Left lobe of liver (tissue), 2 donors: ENCODE measurements around the gene SMARCD3. TPM values are rescaled to one million over a fixed set of nuclear protein-coding genes. Genes with fewer than 3 reads are reported as not detected.

Source experiments
- ATAC-seq: fragments of 200-7000 bp; cut with Tn5 transposase; one replicate; pipeline ENCODE4 v1.9.1; 2020; ENCODE audit warnings: mild to moderate bottlenecking, moderate library complexity
- DNase-seq: peaks from one replicate; pipeline ENCODE4 v3.0.0-alpha.2; 2020; ENCODE audit warnings: low spot score
- total RNA-seq: library from RNA; stranded (reverse); gene quantifications from one replicate; pipeline ENCODE4 v1.2.1, GENCODE V29; 2021
- donor health status: DM: no; HTN: no; CAD: no; lungs with moderate emphysema.
- donor health status: DM: no; HTN: yes; CAD: no.

The SMARCD3 gene
- total RNA-seq, 1 donor from 2014 or later, result 2.2 TPM

GRCh38 chr7:151250181-151251132 is 2.0 kb upstream of the SMARCD3 start:
- no peak for DNase-seq
- no peak for ATAC-seq

- ATAC-seq (peak; percentile 11), DNase-seq (no peak)
These were observed 1.2 kb upstream of the SMARCD3 start for GRCh38 chr7:151249732-151250072.

GRCh38 chr7:151249034-151249731 is 689 bp upstream of the SMARCD3 start:
- DNase-seq, result no peak
- ATAC-seq, result peak; percentile 62

GRCh38 chr7:151247611-151248345 is 716 bp downstream of the SMARCD3 start:
- DNase-seq (no peak), ATAC-seq (no peak)

GRCh38 chr7:151246851-151247580 is 1.5 kb downstream of the SMARCD3 start:
- no peak for ATAC-seq
- no peak for DNase-seq

GRCh38 chr7:151246102-151246850 is 2.2 kb downstream of the SMARCD3 start:
- DNase-seq (no peak), ATAC-seq (no peak)

GRCh38 chr7:151245360-151246101 is 3.0 kb downstream of the SMARCD3 start:
- ATAC-seq, result peak; percentile 7
- DNase-seq, result no peak

- ATAC-seq (no peak), DNase-seq (no peak)
These were observed 3.6 kb downstream of the SMARCD3 start for GRCh38 chr7:151244841-151245346.

- peak; percentile 52 for ATAC-seq
These were observed 4.2 kb downstream of the SMARCD3 start for GRCh38 chr7:151244196-151244840.

GRCh38 chr7:151243408-151244195 is 4.9 kb downstream of the SMARCD3 start:
- DNase-seq, result no peak
- ATAC-seq, result peak; percentile 8

More at GRCh38 chr7:151244196-151244840, 4.2 kb downstream of the SMARCD3 start:
- DNase-seq, result no peak

- no peak for ATAC-seq
- no peak for DNase-seq
These were observed 5.5 kb downstream of the SMARCD3 start for GRCh38 chr7:151243045-151243349.

- ATAC-seq (no peak), DNase-seq (no peak)
These were observed 6.1 kb downstream of the SMARCD3 start for GRCh38 chr7:151242159-151243044.

- ATAC-seq (no peak), DNase-seq (no peak)
These were observed 6.8 kb downstream of the SMARCD3 start for GRCh38 chr7:151241755-151242096.

GRCh38 chr7:151240942-151241754 is 7.3 kb downstream of the SMARCD3 start:
- ATAC-seq (no peak), DNase-seq (no peak)

GRCh38 chr7:151240536-151240935 is 8.0 kb downstream of the SMARCD3 start:
- DNase-seq (no peak), ATAC-seq (no peak)

GRCh38 chr7:151239837-151240459 is 8.5 kb downstream of the SMARCD3 start:
- DNase-seq (no peak), ATAC-seq (no peak)
